ENCODE measurements around the gene CRACR2A.

The CRACR2A gene

DNA sequence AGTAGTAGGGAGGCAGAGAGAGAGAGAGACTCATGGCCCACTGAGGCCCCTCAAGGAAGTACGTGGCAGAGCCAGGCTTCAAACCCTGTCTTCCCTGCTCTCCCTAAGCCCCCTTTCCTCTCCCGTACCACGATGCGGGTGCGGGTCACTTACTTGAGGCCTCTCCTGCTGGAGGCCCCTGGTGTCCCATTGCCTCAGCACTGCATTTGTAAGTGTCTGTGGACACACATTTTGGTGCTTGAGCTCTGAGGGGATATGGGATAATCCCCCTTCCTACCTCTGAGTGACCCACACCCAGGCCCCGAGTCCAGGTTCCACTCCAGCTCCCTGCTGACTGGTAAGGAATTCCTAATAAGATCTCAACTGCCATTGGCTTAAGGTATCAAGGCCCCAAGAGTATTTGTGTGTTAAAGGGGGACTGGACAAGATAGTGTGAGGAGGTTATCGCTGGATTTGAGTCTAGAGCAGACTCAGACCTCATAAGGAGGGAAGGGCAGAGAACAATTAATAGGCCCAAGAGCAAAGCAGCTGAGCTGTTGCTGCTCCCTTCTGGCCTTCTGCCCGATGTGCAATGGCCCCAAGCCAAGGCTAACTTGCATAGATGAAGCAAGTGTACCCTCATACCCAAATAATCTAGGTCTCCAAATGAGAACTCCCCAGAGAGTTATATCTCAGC is 71.9 kb downstream of the CRACR2A start:
- peak; percentile 93 for DNase-seq

DNA sequence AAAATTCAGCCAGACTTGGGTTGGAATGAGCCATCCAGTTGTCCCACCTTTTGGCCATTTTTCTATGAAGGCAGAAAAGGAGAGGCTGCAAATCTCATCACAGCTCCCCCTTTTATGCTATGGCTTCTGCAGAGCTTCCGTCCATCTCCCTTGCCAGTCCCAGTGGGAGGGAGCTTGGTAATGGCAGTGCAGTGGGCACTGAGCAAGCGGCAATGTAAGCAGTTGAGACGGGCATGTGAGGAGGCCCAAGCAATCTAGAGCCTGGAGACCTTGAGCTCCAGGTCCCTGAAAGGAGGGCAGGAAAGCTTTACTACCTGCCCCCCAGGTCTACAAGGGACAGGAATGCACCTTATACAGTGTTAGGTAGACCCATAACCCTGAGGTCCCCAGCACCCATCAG is 73.1 kb downstream of the CRACR2A start:
- no peak for DNase-seq

DNA sequence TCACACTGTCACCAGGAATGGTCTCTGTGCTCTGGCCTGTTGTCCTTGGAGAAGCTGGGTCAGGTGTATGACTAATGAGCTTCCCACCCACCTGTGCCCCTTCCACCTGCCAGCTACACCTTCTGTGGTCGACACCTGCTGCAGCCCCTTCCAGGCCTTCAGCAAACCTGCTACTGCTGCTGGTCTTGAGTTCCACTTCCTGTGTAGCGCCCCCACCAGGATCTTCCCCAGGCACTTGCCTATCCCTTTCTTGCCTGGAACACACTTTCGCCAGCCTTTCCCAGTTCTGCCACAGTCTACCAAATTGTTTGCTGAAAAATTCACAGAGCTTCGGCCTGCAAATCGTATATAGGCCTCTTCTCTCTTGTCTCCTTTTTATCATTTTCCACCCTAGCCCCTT is 75.3 kb downstream of the CRACR2A start:
- DNase-seq, result no peak

DNA sequence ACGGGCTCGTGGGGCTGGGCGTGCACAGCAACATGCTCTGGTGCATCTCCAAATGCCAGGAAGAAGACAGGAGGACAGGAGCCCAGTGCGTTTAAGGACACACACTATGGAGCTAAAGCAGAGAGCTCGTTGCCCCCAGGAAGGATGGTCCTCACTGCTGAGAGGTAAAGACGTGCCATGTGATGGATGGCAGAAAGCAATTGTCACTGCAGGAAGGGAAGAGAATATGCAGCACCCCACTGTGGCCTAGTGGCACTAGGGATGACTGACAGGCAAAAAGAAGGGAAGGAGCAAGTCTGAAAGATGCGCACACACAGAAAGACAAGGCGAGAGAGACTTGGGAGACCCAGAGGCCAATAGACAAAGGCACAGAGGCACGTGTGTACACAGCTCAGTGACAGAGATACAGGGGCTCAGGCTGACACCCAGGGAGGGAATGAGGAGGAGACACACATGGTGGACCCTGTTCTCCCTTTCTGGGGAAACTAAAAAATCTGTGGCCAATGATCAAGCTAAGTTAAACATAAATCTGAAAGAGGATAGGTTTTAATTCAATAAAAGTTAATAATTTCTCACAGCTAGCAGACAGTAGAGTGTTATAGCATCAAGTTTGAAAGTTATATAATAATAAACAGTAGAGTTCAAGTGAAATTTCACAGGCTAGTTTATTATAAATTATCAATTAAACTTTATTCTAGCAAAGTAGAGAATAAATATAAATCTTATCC is 78.8 kb downstream of the CRACR2A start:
- DNase-seq, result no peak

DNA sequence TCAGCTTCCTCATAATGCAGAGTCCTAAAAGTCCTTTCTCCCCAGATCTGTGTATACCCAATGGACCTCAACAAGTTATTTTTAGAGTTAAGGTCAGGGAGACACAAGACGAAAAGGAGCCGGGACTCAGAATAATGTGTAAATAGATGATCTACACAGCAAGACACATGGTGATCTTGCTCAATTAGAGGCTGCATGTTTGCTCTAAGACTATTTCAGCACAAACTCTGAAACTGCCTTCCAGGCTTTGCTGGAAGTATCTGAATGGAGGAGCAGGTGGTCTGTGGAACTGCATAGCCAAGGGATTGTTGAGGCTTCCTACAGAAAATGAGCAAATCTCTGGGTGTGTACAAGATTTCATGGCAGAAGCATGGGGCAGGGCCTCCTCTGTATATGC is 80.8 kb downstream of the CRACR2A start:
- DNase-seq, result no peak

DNA sequence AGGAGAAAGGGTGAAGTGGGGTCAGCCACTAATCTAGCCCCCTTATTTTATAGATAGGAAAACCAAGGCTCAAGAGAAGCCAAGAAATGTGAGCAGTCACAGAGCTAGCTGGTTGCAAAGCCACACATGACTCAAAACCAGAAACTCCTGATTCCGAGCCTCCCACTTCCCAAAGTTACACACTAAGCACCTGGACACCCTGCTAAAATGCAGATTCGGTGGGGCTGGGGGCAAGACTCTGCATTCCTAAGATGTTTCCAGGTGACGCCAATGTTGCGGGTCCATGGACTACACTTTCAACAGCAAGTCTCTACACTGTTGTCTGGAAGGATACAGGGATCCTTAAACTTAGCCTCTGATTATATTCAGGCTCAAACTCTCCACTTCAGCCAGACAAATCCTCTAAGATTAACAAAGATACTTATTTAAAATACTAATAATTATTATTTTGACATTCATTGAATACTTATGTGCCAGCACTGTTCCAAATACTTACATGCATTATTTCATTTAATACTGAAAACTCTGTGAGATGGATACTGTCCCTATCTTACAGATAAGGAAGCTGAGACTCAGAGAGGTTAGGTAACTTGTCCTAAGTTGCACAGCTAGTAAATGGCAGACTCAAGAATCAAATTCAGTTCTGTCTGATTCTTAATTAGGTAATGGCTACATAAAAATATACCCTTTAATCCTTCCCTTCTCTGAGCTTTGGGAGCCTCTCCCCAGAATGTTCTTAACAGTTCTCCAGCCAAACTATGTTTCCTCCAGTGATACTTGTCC is 81.4 kb downstream of the CRACR2A start:
- DNase-seq, result no peak

DNA sequence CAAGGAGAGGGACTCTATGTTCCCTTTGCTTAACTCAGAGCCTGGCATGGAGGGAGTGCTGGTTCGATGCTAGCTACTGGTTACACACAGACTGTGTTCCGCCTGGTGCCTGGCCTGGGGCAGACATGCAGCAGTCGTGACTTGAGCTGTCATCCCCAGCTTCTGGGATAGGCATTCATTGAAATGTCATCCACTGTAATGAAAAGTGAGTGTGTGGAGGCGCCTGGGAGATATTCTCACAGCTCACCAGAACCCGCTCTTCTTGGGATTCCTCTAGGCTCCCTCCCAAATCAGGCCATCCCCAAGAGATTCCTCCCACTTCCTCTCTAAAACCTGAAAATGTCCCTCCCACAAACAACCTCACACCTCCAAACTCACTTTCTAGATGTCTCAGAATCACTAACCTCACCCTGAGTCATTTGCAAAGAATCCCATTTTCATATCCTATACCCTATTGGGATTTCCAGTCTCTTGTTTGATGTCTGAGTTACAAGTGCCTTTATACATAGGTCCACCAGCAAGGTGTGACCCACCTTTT is 82.8 kb downstream of the CRACR2A start:
- no peak for DNase-seq

DNA sequence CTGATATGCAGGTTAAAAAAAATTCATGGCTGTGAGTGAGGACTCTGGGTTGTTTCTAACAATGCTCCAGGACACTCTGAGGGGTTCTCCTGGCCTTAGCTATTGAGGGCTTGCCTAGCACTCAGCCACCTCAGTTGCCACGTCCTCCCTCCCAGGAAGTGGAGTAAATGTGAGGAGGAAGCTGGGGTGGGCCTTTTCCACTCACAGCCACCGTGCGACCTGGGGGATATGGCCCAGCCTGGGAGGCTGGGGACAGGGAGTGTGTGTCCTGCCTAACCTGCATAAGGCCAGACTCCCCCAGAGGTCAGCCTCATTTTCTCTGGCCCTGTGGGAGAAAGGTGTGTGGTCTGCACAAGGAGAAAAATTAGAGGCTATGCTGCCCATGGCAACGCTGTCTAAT is 83.3 kb downstream of the CRACR2A start:
- DNase-seq, result no peak

DNA sequence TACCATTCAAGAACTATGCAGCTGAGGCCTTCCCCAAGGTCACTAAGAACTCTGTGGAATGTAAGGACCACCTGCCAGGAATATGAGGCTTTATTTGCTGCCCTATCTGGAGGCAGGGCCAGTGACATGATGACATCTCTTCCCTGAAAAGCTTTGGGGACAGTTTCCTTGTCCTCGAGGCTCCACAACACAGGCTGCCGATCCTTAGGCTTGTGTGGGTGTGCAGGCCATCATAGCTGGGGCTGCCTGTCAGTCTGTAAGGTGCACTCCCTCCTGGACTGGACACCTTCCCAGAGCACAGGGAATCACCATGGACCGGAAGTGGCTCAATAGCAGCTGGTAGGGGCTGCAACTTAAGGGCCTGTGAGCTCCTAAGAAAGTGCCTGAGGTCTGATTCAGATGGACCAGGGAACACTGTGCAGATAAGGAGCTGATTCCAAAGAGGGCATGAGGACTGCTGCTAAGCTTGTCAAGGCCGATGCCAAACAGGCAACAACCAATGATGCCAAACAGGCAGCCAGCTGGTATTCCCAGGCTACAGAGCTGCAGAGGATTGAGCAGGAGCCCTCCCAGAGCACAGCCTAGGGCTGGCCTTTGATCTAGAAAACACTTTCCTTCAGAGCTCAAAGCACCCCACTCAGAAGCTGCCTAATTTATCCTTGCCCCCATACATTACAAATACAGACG is 84.3 kb downstream of the CRACR2A start:
- no peak for DNase-seq

DNA sequence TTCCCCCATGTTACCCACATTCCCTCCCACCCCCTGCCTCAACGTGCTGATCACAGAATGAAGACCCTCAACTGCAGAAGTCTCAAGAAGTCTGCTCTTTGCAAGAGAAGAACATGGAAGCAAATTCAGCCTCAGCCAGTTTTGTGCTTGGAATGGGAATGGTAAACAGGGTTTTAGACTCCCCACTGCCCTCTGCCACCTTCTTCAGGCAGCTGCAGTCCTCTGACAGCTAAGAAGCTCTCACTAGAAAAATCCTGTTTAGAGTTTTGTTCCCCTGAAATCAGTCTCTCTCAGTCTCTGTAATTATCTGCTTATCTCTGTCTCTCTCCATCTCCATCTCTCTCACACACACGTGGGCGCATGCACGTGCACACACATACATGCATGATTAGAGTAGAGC is 85.4 kb downstream of the CRACR2A start:
- no peak for DNase-seq

DNA sequence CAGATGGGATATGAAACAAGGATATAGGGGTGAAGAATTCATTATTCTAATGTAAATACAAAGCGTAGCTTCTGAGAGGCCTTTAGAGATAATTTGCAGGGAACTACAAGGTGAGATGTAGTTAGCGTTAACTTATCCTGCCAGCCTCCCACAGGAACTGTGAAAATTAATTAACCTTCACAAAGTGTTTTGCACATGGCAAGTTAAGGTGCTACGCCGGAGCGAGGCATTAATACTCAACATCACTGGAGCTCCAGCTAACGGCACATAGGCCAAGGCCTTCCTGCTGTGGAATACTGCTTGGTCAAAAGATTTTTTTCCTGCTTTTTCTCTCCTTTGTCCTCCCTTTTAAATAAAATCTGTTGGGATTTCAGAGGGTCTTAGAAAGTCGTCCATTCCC is 86.5 kb downstream of the CRACR2A start:
- DNase-seq, result no peak

DNA sequence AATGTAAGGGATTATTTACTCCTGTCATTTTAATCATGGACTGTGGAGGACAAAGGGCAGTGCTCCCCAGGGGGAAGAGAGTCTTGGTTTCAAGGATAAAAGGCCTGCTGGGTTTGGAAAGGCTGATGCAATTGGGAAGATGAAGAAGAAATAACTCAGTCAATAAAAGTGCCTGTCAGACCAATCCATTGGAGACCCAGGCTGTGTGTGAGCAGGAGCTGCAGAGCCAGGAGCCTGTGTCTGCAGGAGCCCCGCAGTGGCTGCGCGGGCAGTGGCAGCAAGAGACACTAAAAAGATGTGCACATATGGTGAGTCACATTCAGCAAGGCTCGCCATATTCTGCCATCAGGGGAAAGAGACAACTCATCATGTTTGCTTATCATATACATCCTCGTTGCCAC is 90.4 kb downstream of the CRACR2A start:
- DNase-seq, result no peak

DNA sequence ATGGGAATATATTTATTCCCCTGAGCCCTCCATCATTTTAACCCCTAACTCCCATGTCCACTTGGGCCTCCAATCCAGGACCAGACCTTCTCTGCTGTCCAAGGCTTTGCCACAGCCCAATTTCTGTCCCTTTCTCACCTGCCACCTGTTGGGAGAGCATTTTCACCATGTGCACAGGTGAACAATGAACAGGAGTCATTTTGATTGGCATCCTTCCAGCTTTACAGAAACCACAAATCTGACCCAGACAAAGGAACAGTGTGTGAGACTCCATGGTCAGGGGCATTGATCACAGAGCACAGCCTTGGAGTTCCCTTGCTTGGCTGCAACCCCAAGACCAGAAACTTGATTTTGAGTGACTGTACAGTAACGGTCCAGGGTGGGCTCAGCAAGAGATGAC is 91.9 kb downstream of the CRACR2A start:
- peak; percentile 82 for DNase-seq

DNA sequence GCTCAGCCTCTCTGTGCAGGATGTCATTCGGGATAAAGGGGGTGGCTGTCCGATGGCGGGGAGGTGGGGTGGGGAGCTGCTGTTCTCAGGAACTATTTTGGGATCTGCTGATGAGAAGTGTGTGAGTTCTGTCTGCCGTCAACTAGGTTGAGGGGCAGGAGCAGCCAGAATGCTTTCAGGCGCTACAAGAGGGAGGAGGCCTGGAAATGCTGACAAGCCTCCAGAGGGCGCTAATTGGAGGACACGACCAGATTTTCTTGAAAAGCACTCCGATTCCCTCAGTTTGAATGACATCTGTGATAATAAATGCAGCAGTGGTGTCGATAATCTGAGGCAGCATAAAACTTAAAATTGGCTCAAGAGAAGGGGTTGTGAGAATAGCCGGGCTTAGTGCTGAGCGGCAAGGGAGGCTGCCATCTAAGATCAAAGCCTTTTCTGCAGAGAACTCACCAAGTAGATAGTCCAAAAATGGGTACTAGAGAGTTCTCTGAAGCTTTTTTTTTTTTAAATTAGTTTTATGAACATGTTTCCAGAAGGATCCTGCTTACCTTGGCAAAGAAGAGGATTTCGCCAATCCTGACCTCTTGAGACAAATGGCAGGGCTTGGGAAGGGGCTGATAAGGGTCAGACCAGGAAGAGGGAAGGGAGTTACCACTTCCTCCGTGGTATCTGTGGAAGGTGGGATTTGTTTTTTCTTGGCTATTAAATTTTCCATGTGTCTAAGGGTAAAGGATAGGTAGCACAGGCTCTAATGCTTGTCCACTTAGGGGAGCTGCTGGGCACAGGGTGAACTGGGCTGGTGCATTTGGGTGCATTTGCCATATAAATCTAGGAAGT is 94.4 kb downstream of the CRACR2A start:
- DNase-seq, result peak; percentile 2

DNA sequence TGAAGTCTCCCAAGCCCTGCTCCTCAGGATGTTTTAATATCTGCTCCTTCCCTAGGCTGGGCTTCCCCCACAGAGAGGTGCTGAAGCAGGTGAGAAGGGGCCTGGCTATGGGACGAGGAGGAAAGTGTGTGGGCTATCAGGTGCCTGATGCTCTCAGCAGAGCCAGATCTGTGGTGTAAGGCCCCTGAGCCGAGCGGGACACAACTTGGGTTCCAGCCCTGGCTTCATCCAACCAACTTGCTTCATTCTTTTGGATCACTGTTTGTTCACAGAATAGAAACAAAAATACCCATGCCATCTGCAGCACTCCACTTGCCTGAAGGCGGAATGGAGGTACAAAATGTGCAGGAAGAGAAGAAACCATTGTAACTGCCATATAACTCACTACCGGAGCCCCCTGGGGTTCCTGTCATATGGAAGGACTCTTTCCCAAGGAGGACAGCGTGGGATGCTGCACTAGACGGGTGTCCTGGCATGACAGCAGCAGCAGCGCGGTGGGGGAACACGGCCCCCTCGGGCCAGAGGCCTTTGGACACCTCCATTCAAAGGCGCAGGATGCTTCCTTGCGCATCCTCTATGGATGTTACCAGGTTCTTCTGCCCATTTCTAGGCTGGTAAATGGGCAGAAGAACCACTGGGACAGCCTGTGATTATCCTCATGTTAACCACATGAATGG is 95.8 kb downstream of the CRACR2A start:
- no peak for DNase-seq

DNA sequence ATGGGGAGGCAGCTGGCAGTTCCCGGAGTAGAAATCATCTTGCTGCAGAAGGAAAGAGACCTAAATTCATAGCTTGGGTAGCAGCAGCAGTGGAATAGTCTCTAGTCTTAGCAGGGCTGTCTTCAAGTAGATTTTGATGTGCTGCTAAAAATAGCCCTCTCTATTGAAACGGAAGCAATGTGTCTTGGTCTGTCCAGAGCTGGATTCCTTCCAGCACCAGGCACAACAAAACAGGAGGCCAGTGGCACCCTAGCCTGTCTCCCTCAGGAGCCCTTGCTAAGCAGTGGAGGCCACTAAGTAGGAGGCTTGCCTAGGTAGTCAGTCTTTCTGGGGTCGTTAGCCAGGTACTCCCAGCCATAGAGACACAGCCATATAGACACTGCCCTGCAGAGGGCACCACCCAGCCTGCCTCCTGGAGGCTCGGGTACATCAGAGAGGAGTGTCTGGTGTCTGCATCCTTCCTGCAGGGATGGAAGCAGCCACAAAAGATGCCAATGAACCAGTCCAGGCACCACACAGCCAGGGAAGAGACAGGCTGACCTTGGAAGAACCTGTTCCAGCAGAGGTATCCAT is 97.5 kb downstream of the CRACR2A start:
- peak; percentile 40 for DNase-seq

DNA sequence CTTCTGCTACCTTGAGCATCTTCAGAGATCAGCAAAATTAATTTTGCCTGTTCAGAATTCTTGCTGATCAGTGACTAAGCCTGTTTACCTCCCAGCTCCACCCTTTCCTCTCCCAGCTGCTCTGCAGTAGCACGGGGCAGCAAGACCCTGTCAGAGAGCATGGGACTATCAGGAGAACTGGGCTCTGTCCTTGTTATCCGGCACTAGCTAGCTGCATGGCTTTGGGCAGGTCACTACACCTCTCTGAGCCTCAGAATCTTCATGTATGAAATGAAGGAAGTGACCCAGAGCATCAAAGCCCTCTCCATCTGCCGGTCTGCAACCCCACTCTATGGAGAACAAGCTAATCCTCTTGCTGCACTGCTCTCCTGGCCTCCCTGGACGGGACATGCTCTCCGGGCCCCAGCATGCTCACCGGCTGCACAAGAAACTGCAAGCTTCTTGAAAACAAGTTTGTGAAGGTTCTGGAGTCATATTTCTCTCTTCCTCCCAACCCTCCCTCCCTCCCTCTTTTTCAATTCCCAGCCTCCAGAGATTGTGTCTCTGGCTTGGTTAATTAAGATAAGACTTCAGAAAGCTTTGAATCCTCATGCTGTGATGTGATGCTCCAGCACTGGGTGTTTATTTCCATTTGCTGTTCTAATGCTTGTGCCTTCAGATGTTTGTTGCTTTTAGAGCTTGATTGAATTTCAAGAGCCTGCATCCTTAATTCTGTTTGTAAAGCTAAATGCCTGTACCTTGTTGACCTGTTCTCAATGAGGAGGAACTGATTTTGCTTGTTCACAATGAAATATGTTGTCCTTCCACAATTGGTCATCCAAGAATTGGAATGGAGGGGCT is 101.1 kb downstream of the CRACR2A start:
- no peak for DNase-seq

DNA sequence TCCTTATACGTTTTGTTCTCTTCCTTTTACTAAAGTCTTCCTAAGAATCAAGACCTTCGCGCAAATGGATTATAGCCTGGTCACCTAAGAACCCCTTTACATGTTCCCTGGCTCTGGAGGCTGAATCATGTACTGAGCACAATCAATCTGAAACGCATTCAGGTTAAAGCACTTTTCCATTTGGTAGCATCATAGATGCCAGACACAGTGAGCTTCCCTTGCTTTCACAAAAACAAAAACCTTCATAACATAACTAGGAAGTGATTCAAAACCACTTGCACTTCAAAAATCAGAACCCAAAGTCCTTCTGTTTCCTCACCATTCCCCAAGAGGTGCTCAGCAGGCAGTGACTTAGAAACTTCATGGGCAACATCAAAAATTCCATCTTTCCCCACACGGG is 105.4 kb downstream of the CRACR2A start:
- no peak for DNase-seq

DNA sequence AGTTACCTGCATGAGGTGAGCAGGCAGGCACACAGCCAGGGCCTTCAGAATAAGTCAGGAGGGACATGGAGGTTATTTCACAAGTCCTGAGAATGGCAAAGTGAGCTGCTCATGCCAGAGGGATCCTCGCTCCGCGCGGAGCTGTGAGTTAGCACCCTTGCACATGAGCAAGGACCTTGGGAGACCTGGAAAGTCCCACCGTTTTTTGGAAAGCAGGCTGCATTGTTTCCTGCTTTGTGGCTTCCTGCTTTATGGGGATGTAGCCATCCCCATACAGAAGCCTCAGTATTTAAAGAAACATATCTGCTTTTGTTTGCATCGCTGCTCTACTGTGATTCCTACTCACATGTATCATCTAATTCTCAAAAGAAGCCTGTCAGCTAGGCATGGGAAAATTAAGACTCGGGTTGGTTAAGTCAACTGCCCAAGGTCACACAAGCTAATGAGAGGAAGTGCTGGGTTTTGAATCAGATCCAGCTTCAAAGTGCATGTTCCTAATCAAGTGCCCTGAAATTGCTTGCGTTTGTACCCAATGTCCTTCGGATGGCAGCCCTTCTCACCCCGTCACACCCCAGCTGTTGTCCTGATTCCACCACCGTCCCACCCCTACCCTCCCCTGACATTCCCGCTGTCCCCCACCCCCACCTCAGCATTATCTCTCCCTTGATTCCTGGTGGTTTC is 106.2 kb downstream of the CRACR2A start:
- no peak for DNase-seq

DNA sequence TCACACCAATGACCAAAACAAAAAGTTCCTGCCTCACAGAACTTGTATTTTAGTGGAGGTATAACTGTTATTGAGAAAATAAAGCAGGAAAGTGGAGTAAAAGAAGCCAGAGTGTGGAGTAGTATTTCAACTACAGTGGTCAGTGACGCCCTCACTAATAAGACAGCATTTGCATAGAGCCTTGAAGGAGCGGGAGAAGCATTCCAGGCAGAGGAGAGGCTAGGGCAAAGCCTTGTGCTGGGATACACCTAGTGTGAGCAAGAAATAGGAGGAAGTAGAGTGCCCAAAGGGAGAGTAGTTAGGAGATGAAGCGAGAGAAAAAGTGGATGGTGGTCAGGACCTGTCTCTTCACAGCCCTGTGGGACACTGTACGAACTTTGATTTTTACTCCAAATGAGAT is 107.8 kb downstream of the CRACR2A start:
- DNase-seq, result no peak

Measured in NCI-H1105 (cell line).